ENCODE data around the gene RAPSN. TPM values are rescaled to one million over a fixed set of nuclear protein-coding genes. Genes with fewer than 3 reads are reported as not detected.

The RAPSN gene
- polyA plus RNA-seq, result not detected in 2 replicates

DNA sequence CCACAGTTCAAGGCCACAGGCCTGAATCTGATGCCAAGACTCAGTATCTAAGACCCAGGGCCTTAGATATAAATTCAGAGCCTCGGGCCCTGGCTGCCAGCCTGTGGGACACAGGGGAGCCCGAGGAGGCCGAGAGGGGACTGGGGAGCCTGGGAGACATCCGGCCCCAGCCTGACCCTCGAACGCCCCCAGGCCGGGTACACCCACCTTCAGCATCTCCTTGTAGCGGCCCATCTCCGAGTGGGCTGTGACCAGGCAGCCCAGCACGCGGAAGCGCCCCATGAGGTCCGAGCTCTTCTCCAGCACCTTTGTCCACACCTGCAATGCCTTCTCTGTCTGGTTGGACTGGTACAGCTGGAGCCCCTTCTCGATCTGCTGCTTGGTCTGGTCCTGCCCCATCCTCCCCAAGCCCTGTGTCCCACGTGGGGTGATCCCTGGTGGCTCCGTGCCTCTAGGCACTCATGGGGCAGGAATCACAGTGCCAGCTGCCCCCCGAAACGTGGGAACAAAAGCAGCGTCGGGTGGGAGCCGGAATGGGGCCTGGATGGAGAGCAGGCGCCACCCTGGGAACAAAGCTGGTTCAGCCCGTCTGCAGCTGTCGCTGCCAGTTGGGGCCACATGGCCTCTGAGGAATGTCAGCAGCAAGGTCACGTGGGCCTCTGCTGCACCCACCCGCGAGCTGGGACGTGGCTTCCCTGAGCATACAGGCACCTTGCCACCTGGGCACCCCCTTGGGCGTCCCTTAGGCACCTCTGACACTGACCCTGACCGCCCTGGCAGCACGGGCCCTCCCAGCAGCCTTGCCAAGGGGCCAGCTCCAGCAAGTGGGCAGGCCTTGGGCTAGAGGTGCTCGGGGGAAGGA, at the start of gene RAPSN:
RAPSN (minus strand) TSS at position 571 of the 862 bp plus-strand sequence; CDS start at position 399, 172 bp downstream.

DNA sequence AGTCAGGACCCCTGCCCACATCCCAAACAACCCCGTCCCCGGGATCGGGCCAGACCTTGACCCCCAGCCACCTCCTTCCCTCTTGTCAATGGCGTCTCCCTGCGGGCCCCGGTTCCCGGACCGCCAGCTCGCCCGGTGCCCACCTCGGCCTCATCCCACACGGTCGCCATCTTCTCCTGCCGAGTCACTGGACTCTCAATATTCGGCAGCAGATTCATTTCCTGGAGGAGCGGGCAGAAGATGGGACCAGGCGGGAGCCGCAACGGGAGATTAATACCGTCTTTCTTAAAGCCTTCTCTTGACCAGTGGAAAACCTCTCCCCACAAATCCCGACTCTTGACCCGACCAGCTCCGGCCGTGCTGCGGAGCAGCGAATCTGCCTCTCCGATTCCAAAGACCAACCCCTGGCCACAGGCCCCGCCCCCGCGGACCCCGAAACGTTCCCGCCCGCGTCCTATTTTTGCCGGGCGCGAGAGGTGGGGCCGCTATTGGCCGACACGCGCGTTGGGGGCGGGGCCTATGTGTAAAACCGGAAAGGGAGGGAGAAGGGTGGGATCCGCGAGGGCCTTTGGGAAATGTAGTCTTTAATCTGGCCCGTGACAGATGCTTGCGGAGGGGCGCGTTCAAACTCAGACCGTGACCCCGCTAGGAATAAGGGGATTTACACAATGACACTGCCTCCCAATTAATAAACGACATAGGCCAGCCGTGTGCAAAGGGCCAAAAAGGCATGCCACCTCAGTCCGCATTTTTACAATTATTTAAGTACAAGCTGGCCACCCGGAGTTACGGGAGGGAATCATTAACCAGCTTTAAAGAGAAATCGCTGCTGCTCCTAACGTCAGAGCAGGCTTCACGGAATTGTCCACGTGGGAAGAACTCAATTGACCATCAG, 22.6 kb downstream of the RAPSN start, which contains the start of gene PSMC3:
PSMC3 (minus strand) TSS at position 378 of the 895 bp plus-strand sequence; CDS start at position 218, 160 bp downstream.

DNA sequence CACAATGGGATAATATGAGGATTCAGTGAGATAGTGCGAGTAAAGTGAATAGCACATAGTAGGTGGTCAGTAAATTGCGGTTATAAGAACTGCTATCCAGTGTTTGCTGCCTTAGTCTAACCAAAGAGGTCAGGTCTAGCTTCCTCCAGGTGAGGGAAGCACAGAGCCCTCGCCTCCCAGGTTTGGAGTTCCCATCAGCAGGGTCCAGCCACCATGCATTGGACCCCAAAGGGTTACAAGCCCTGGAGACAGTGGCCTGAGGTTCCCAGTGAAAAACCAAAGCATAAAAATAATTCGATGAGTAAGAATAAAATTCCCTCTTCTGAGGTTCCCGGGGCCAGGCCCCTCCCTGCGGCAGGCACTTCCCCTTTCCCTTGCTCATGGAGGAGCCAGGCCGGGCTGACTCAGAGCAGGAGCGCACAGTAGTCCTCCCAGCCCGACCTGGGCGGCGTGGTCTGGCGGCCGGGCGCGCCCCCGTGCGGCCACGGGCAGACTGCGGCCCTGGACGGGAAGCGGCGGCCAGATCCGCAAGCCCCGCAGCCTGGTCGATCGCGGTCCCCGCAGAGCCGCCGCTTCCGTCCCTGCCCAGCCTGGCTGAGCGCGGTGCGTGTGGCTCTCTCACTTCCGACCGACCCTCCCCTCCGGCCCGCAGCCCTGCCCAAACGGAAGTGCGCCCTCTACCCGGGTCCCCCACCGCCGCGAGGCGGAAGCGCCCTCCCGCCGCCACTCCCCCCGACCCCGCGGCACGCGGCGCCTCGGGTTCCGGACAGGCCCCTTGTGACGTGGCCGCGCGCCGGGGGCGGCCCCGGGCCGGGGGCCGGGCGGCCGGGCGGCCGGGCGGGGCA, 41.0 kb downstream of the RAPSN start, which contains the start of gene SLC39A13:
SLC39A13 (plus strand) TSS at position 845 of the 845 bp plus-strand sequence. CDS start 1,505 bp downstream, outside the sequence.

Other genes with a start within 250 kb of the RAPSN start
- 1.1 and 7.8 TPM in 2 replicates for gene DDB2, start 234.2 kb downstream of the RAPSN start, polyA plus RNA-seq
- gene ACP2, start 200.3 kb downstream of the RAPSN start, polyA plus RNA-seq, result 8.5 and 8.7 TPM in 2 replicates
- 9.9 and 16.0 TPM in 2 replicates for gene NR1H3, start 191.1 kb downstream of the RAPSN start, polyA plus RNA-seq
- gene MADD, start 179.0 kb downstream of the RAPSN start, polyA plus RNA-seq, result 7.9 and 10.7 TPM in 2 replicates
- 0.08 TPM in 1 of 2 replicates, not detected in the other for gene MYBPC3, start 96.4 kb downstream of the RAPSN start, polyA plus RNA-seq
- gene SPI1, start 70.6 kb downstream of the RAPSN start, polyA plus RNA-seq, result not detected in 2 replicates
- gene SLC39A13, start 40.5 kb downstream of the RAPSN start, polyA plus RNA-seq, result 1.6 and 2.9 TPM in 2 replicates
- gene PSMC3, start 22.7 kb downstream of the RAPSN start, polyA plus RNA-seq, result 72.9 and 74.2 TPM in 2 replicates
- gene CELF1, start 104.0 kb upstream of the RAPSN start, polyA plus RNA-seq, result 36.5 and 38.6 TPM in 2 replicates
- 30.4 and 60.4 TPM in 2 replicates for gene PTPMT1, start 116.5 kb upstream of the RAPSN start, polyA plus RNA-seq
- 0.62 and 8.9 TPM in 2 replicates for gene KBTBD4, start 129.8 kb upstream of the RAPSN start, polyA plus RNA-seq
- gene NDUFS3, start 129.9 kb upstream of the RAPSN start, polyA plus RNA-seq, result 180 and 237 TPM in 2 replicates
- not detected in 2 replicates for gene FAM180B, start 137.5 kb upstream of the RAPSN start, polyA plus RNA-seq
- 0.24 TPM in 2 replicates for gene C1QTNF4, start 145.3 kb upstream of the RAPSN start, polyA plus RNA-seq
- gene MTCH2, start 193.4 kb upstream of the RAPSN start, polyA plus RNA-seq, result 125 and 127 TPM in 2 replicates

All from Purkinje cell (primary cell).